SK-N-SH (cell line): ENCODE results near the gene LHFPL6. TPM values are rescaled to one million over a fixed set of nuclear protein-coding genes. Genes with fewer than 3 reads are reported as not detected.

ENCODE experiments used
- CTCF ChIA-PET: fragments of 300-600, 350-600 bp; formaldehyde crosslinking; extraction: SDS; loops from one replicate; lab custom pipeline; 2021; lab: Yijun Ruan, JAX
- POLR2A ChIA-PET: fragments of 350-600 bp; sonication (Branson Sonifier 250); formaldehyde crosslinking; extraction: SDS; loops from one replicate; lab custom pipeline; 2020; ENCODE audit warnings: antibody characterized with exemption, inconsistent platforms; lab: Yijun Ruan, JAX
- DNase-seq: peaks from one replicate; pipeline ENCODE4 v3.0.0; 2012
- H2AFZ ChIP-seq: fragments of 200-600 bp; sonication (generic); 2 replicates; pipeline ENCODE4 v1.8.1; 2016; ENCODE audit warnings: antibody characterized with exemption, mild to moderate bottlenecking, low read depth
- H3F3A ChIP-seq: fragments of 200-600 bp; sonication (generic); replicated peaks from 2 replicates; pipeline ENCODE3; 2016; ENCODE audit warnings: antibody characterized with exemption, mild to moderate bottlenecking; ENCODE audit not compliant: insufficient read depth
- H3K27ac ChIP-seq, 2 experiments: fragments of 200-500 bp in 1 of 2; fragments of 200-600 bp in 1 of 2; sonication (Bioruptor generic) in 1 of 2; sonication (generic), shearing (Covaris generic) in 1 of 2; 2 replicates each; pipeline versions ENCODE4 v1.5.1 to v1.6.1; 2014 to 2016; ENCODE audit warnings: low read depth in 2 of 2, inconsistent platforms in 1 of 2, low read length in 1 of 2, mild to moderate bottlenecking in 1 of 2, mixed read lengths in 1 of 2
- H3K27me3 ChIP-seq: fragments of 200-600 bp; sonication (generic), shearing (Covaris generic); 2 replicates; pipeline ENCODE4 v1.6.1; 2016; ENCODE audit warnings: mixed run types; ENCODE audit not compliant: insufficient read depth
- H3K36me3 ChIP-seq, 2 experiments: fragments of 200-500 bp in 1 of 2; fragments of 200-600 bp in 1 of 2; sonication (Bioruptor generic) in 1 of 2; sonication (generic) in 1 of 2; replicated peaks in 1 of 2; 2 replicates each; pipeline versions ENCODE3 to v1.5.1; 2014 to 2016; ENCODE audit warnings: low read length in 1 of 2, mild to moderate bottlenecking in 1 of 2; ENCODE audit not compliant: insufficient read depth in 2 of 2, control insufficient read depth in 1 of 2
- H3K4me1 ChIP-seq, 2 experiments: fragments of 200-500 bp in 1 of 2; fragments of 200-600 bp in 1 of 2; sonication (Bioruptor generic) in 1 of 2; sonication (generic), shearing (Covaris generic) in 1 of 2; 2 replicates each; pipeline versions ENCODE4 v1.5.1 to v1.6.1; 2014 to 2016; ENCODE audit warnings: low read depth in 1 of 2, low read length in 1 of 2, mixed run types in 1 of 2; ENCODE audit not compliant: insufficient read depth in 2 of 2, control insufficient read depth in 1 of 2
- H3K4me2 ChIP-seq: fragments of 200-600 bp; sonication (generic), shearing (Covaris generic); 2 replicates; pipeline ENCODE4 v1.6.1; 2017; ENCODE audit warnings: mixed run types
- H3K4me3 ChIP-seq, 2 experiments: fragments of 200-500 bp in 1 of 2; fragments of 200-600 bp in 1 of 2; sonication (Bioruptor generic) in 1 of 2; sonication (generic), shearing (Covaris generic) in 1 of 2; 2 replicates each; pipeline versions ENCODE4 v1.5.1 to v1.8.1; 2014 to 2016; ENCODE audit warnings: low read depth in 2 of 2, inconsistent platforms in 1 of 2, low read length in 1 of 2, mild to moderate bottlenecking in 1 of 2, mixed read lengths in 1 of 2, moderate library complexity in 1 of 2
- H3K79me2 ChIP-seq: fragments of 200-600 bp; sonication (generic); 2 replicates; pipeline ENCODE4 v1.8.1; 2017; ENCODE audit warnings: mild to moderate bottlenecking; ENCODE audit not compliant: insufficient read depth
- H3K9ac ChIP-seq: fragments of 200-600 bp; sonication (generic); 2 replicates; pipeline ENCODE4 v1.6.1; 2017; ENCODE audit warnings: mixed run types
- H3K9me2 ChIP-seq: fragments of 200-600 bp; sonication (generic); 2 replicates; pipeline ENCODE4 v1.6.1; 2017; ENCODE audit warnings: mixed run types
- H3K9me3 ChIP-seq: fragments of 200-600 bp; sonication (generic); 2 replicates; pipeline ENCODE4 v1.6.1; 2017; ENCODE audit warnings: mixed run types, mild to moderate bottlenecking, moderate library complexity
- H4K20me1 ChIP-seq: fragments of 200-600 bp; sonication (generic); 2 replicates; pipeline ENCODE4 v1.6.1; 2017; ENCODE audit warnings: mild to moderate bottlenecking, mixed run types; ENCODE audit not compliant: insufficient read depth
- CHD2 ChIP-seq: fragments of 150-350 bp; IDR thresholded peaks from 2 replicates; pipeline ENCODE4 v1.6.1; 2018; ENCODE audit warnings: low read length; ENCODE audit not compliant: partially characterized antibody
- EP300 ChIP-seq, 2 experiments: IDR thresholded peaks; 2 replicates each; pipeline versions ENCODE4 v1.4.0 to v1.6.1; 2012; ENCODE audit warnings: borderline replicate concordance in 1 of 2, low read depth in 1 of 2, low read length in 1 of 2
- EZH2phosphoT487 ChIP-seq: fragments of 200-600 bp; sonication (generic); IDR thresholded peaks from 2 replicates; pipeline ENCODE4 v1.6.1; 2017; ENCODE audit warnings: low read depth, mixed run types, mild to moderate bottlenecking, antibody characterized with exemption, moderate library complexity, borderline replicate concordance
- FOXM1 ChIP-seq: IDR thresholded peaks from 2 replicates; pipeline ENCODE4 v1.4.0; 2012; ENCODE audit warnings: low read depth, mild to moderate bottlenecking
- MEF2A ChIP-seq: IDR thresholded peaks from 2 replicates; pipeline ENCODE4 v1.4.0; 2012; ENCODE audit warnings: low read depth, borderline replicate concordance
- MXI1 ChIP-seq: IDR thresholded peaks from 2 replicates; pipeline ENCODE4 v1.6.1; 2012; ENCODE audit warnings: mild to moderate bottlenecking, low read depth, low read length, improper control_type of control experiment
- NFIC ChIP-seq: IDR thresholded peaks from 2 replicates; pipeline ENCODE4 v1.4.0; 2012; ENCODE audit warnings: borderline replicate concordance
- NRF1 ChIP-seq: IDR thresholded peaks from 2 replicates; pipeline ENCODE4 v1.6.1; 2012; ENCODE audit warnings: low read depth, mild to moderate bottlenecking, low read length
- RAD21 ChIP-seq: IDR thresholded peaks from 2 replicates; pipeline ENCODE4 v1.6.1; 2012; ENCODE audit warnings: mild to moderate bottlenecking, low read length
- RCOR1 ChIP-seq: fragments of 150-350 bp; IDR thresholded peaks from 2 replicates; pipeline ENCODE4 v1.6.1; 2017; ENCODE audit warnings: antibody characterized with exemption, low read length
- SIN3A ChIP-seq: IDR thresholded peaks from 2 replicates; pipeline ENCODE4 v1.6.1; 2012; ENCODE audit warnings: low read depth, mild to moderate bottlenecking, low read length, moderate library complexity, borderline replicate concordance
- SMC3 ChIP-seq: IDR thresholded peaks from 2 replicates; pipeline ENCODE4 v1.6.1; 2012; ENCODE audit warnings: low read depth, low read length, improper control_type of control experiment
- TAF1 ChIP-seq: IDR thresholded peaks from 2 replicates; pipeline ENCODE4 v1.6.1; 2012; ENCODE audit warnings: low read depth, mild to moderate bottlenecking, low read length, moderate library complexity, borderline replicate concordance
- TEAD4 ChIP-seq: IDR thresholded peaks from 2 replicates; pipeline ENCODE4 v1.4.0; 2012; ENCODE audit warnings: mild to moderate bottlenecking, borderline replicate concordance; ENCODE audit not compliant: insufficient read depth
- WGBS: methylation state at CpG from one replicate; pipeline ENCODE4 v1.1.6; 2017; ENCODE audit warnings: low lambda C conversion rate; 5-methylcytosine and 5-hydroxymethylcytosine counted together
- polyA plus RNA-seq, 3 experiments: library from polyadenylated mRNA; depleted of rRNA; stranded (reverse); fragments of >200 nt; gene quantifications; 2 replicates each; pipeline ENCODE4 v1.2.3, GENCODE V29; 2012
- TF ChIP-seq, protein P1 (sequence below): IDR thresholded peaks from 2 replicates; pipeline ENCODE4 v1.4.0; 2012; ENCODE audit warnings: low read depth, borderline replicate concordance
- TF ChIP-seq, protein P2 (sequence below): IDR thresholded peaks from 2 replicates; pipeline ENCODE4 v1.4.0; 2012; ENCODE audit warnings: low read depth
- TF ChIP-seq, protein P3 (sequence below): IDR thresholded peaks from 2 replicates; pipeline ENCODE4 v1.4.0; 2012; ENCODE audit warnings: low read depth, borderline replicate concordance
- TF ChIP-seq, protein P4 (sequence below): fragments of 150-350 bp; IDR thresholded peaks from 2 replicates; pipeline ENCODE4 v1.6.1; 2016; ENCODE audit warnings: mild to moderate bottlenecking, low read depth, low read length
- TF ChIP-seq, protein P5 (sequence below): fragments of 150-350 bp; IDR thresholded peaks from 2 replicates; pipeline ENCODE4 v1.6.1; 2017; ENCODE audit warnings: antibody characterized with exemption, low read length, low read depth, borderline replicate concordance
- TF ChIP-seq, protein P6 (sequence below): fragments of 200-600 bp; sonication (generic); IDR thresholded peaks from 2 replicates; pipeline ENCODE4 v1.6.1; 2017; ENCODE audit warnings: antibody characterized with exemption, mild to moderate bottlenecking, moderate library complexity

The LHFPL6 gene
- polyA plus RNA-seq, 1 of the 3 experiments (the other 2 are of a cell fraction), result 22.2 TPM

DNA sequence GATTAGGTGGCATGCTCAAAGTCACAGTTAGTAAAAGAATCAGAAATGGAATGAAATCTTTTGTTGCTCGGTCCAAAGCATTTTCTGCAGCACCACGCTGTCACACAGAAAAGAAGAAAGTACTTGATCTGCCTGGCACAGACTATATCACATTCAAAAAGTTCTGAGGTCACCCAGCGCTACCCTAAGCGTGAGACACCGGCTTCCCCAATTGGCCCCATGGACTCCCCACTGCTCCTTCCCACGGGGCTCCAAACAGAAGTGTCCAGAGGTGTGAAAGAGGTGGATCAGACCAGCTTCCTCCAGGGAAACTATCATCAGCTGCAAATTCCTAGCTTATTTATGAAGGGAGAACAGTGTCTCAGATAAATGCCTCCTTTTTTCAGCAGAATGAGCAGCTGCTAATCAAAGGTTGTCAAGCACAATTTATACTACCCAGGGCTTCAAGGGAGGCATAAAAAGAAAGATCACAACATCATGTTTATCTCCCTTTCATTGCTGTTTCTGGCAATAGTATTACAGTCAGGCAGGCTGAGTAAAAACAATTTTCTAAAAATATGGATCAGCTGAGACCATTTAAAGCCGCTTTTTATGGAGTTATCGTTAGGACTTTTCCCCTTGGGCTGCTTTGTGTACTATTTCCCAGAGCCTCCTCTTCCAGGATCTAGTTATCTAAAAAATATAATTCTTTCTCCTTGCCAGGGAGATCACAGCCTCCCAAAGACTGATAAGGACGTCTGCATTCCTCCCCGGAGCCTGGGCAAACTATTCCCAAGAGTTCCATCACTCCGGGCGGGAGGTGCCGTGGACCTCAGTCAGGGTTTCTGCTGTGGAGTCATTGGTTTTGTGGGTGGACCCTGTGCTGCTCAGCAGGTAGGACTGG, 208.0 kb downstream of the LHFPL6 start:
- Histone ChIP-seq H2AFZ (no peak overlapping the region), H3K27me3 (no peaks in the 10 kb centered on the region), H3K27ac (no peak overlapping the region), H3K9me2 (no peaks in the 10 kb centered on the region), H3K4me1 (peaks cover 5 to 9% of the 10 kb centered on the region in 2 experiments; a peak in 1 of 4 replicates), H3F3A (no peaks in the 10 kb centered on the region), H3K4me2 (no peak overlapping the region), H3K9me3 (no peaks in the 10 kb centered on the region), H3K4me3 (no peak overlapping the region), H3K36me3 (no peaks in the 10 kb centered on the region), H3K79me2 (no peaks in the 10 kb centered on the region), H4K20me1 (no peaks in the 10 kb centered on the region), H3K9ac (no peak overlapping the region)
- WGBS, result 61% methylated on average over 13 of the region's 13 CpGs
- ChIA-PET POLR2A (no interaction called here), CTCF (interaction anchor here (1.3 kb wide), 1 partner anchor 217 kb away, joined by 5 read pairs; no protein-coding TSS in a partner anchor)
- no peak for TF ChIP-seq RCOR1
- TF ChIP-seq EZH2phosphoT487, result no peak
- no peak for TF ChIP-seq NFIC
- TF ChIP-seq, protein P1, sequence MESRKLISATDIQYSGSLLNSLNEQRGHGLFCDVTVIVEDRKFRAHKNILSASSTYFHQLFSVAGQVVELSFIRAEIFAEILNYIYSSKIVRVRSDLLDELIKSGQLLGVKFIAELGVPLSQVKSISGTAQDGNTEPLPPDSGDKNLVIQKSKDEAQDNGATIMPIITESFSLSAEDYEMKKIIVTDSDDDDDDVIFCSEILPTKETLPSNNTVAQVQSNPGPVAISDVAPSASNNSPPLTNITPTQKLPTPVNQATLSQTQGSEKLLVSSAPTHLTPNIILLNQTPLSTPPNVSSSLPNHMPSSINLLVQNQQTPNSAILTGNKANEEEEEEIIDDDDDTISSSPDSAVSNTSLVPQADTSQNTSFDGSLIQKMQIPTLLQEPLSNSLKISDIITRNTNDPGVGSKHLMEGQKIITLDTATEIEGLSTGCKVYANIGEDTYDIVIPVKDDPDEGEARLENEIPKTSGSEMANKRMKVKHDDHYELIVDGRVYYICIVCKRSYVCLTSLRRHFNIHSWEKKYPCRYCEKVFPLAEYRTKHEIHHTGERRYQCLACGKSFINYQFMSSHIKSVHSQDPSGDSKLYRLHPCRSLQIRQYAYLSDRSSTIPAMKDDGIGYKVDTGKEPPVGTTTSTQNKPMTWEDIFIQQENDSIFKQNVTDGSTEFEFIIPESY, result no peak
- TF ChIP-seq, protein P2, sequence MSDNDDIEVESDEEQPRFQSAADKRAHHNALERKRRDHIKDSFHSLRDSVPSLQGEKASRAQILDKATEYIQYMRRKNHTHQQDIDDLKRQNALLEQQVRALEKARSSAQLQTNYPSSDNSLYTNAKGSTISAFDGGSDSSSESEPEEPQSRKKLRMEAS, result no peak
- TF ChIP-seq FOXM1, result no peak
- no peak for TF ChIP-seq RAD21
- TF ChIP-seq MXI1, result no peak
- TF ChIP-seq, protein P3, sequence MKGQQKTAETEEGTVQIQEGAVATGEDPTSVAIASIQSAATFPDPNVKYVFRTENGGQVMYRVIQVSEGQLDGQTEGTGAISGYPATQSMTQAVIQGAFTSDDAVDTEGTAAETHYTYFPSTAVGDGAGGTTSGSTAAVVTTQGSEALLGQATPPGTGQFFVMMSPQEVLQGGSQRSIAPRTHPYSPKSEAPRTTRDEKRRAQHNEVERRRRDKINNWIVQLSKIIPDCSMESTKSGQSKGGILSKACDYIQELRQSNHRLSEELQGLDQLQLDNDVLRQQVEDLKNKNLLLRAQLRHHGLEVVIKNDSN, result no peak
- no peak for TF ChIP-seq EP300 (IDR thresholded peaks at IDR 0.05; ENCODE audit: borderline replicate concordance in 1 of 2, low read depth in 1 of 2, low read length in 1 of 2)
- TF ChIP-seq TAF1, result no peak
- TF ChIP-seq, protein P4, sequence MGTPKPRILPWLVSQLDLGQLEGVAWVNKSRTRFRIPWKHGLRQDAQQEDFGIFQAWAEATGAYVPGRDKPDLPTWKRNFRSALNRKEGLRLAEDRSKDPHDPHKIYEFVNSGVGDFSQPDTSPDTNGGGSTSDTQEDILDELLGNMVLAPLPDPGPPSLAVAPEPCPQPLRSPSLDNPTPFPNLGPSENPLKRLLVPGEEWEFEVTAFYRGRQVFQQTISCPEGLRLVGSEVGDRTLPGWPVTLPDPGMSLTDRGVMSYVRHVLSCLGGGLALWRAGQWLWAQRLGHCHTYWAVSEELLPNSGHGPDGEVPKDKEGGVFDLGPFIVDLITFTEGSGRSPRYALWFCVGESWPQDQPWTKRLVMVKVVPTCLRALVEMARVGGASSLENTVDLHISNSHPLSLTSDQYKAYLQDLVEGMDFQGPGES, result no peak
- no peak for TF ChIP-seq NRF1
- TF ChIP-seq, protein P5, sequence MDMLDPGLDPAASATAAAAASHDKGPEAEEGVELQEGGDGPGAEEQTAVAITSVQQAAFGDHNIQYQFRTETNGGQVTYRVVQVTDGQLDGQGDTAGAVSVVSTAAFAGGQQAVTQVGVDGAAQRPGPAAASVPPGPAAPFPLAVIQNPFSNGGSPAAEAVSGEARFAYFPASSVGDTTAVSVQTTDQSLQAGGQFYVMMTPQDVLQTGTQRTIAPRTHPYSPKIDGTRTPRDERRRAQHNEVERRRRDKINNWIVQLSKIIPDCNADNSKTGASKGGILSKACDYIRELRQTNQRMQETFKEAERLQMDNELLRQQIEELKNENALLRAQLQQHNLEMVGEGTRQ, result no peak
- TF ChIP-seq SIN3A, result no peak
- no peak for TF ChIP-seq TEAD4
- TF ChIP-seq CHD2, result no peak
- no peak for TF ChIP-seq SMC3
- no peak for TF ChIP-seq MEF2A
- TF ChIP-seq, protein P6, sequence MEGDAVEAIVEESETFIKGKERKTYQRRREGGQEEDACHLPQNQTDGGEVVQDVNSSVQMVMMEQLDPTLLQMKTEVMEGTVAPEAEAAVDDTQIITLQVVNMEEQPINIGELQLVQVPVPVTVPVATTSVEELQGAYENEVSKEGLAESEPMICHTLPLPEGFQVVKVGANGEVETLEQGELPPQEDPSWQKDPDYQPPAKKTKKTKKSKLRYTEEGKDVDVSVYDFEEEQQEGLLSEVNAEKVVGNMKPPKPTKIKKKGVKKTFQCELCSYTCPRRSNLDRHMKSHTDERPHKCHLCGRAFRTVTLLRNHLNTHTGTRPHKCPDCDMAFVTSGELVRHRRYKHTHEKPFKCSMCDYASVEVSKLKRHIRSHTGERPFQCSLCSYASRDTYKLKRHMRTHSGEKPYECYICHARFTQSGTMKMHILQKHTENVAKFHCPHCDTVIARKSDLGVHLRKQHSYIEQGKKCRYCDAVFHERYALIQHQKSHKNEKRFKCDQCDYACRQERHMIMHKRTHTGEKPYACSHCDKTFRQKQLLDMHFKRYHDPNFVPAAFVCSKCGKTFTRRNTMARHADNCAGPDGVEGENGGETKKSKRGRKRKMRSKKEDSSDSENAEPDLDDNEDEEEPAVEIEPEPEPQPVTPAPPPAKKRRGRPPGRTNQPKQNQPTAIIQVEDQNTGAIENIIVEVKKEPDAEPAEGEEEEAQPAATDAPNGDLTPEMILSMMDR, result no peak
- DNase-seq, result peak; percentile 18
